Erythroblast (primary cell): Measurements from ENCODE around the gene RRP1.

Experiments
- DNase-seq, 2 experiments: peaks; one replicate each; lab custom pipeline; 2025; lab: John Stamatoyannopoulos, UW
- GATA1 ChIP-seq: IDR thresholded peaks from 2 replicates; pipeline ENCODE4 v1.6.1; 2011; ENCODE audit warnings: low read depth, mild to moderate bottlenecking, control low read depth, low read length, moderate library complexity
- POLR2A ChIP-seq: IDR thresholded peaks from 2 replicates; pipeline ENCODE4 v1.6.1; 2011; ENCODE audit warnings: mild to moderate bottlenecking, low read length

RRP1 gene

GRCh38 chr21:43775795-43776430 lies 13.5 kb upstream of the RRP1 start, which contains the start of gene CSTB:
CSTB (minus strand) TSS chr21:43776308; CDS start chr21:43776269, 39 bp downstream.
- no peak for TF ChIP-seq GATA1
- TF ChIP-seq POLR2A = peak; percentile 55
- peak; percentile 87 to 91 for DNase-seq

- no peak for TF ChIP-seq POLR2A
- TF ChIP-seq GATA1 = no peak
- DNase-seq = no peak
These were observed 11.4 kb upstream of the RRP1 start for GRCh38 chr21:43777953-43778352.

GRCh38 chr21:43778469-43779335 lies 10.7 kb upstream of the RRP1 start:
- TF ChIP-seq GATA1 (no peak), POLR2A (no peak)
- no peak for DNase-seq

GRCh38 chr21:43779660-43780059 lies 9.7 kb upstream of the RRP1 start:
- DNase-seq = no peak

GRCh38 chr21:43781846-43782245 lies 7.5 kb upstream of the RRP1 start:
- DNase-seq = no peak
- TF ChIP-seq GATA1 = no peak
- TF ChIP-seq POLR2A = no peak

More at GRCh38 chr21:43779660-43780059, 9.7 kb upstream of the RRP1 start:
- TF ChIP-seq GATA1 (no peak), POLR2A (no peak)

- DNase-seq = no peak
- no peak for TF ChIP-seq GATA1
- TF ChIP-seq POLR2A = no peak
These were observed 6.8 kb upstream of the RRP1 start for GRCh38 chr21:43782431-43783097.

GRCh38 chr21:43783098-43783700 lies 6.2 kb upstream of the RRP1 start:
- DNase-seq = no peak
- TF ChIP-seq POLR2A (no peak), GATA1 (no peak)

GRCh38 chr21:43785134-43785533 lies 4.2 kb upstream of the RRP1 start:
- no peak for DNase-seq
- no peak for TF ChIP-seq POLR2A
- TF ChIP-seq GATA1 = no peak

- DNase-seq = peak; percentile 38 to 65
- no peak for TF ChIP-seq POLR2A
- TF ChIP-seq GATA1 = no peak
These were observed 3.0 kb upstream of the RRP1 start for GRCh38 chr21:43786300-43786806.

- no peak for TF ChIP-seq POLR2A
- no peak for TF ChIP-seq GATA1
- peak; percentile 38 to 51 for DNase-seq
These were observed 2.5 kb upstream of the RRP1 start for GRCh38 chr21:43786807-43787440.

GRCh38 chr21:43790010-43790524 lies 690 bp downstream of the RRP1 start:
- DNase-seq = peak in 1 of 2 experiments; percentile 46
- TF ChIP-seq POLR2A (no peak), GATA1 (no peak)

GRCh38 chr21:43792406-43792805 lies 3.0 kb downstream of the RRP1 start:
- no peak for DNase-seq
- TF ChIP-seq POLR2A (no peak), GATA1 (no peak)
